ENCODE measurements around the gene RNF222. TPM values are rescaled to one million over a fixed set of nuclear protein-coding genes. Genes with fewer than 3 reads are reported as not detected.

Gene RNF222
- total RNA-seq, 1 donor from 2014 or later = not detected

DNA sequence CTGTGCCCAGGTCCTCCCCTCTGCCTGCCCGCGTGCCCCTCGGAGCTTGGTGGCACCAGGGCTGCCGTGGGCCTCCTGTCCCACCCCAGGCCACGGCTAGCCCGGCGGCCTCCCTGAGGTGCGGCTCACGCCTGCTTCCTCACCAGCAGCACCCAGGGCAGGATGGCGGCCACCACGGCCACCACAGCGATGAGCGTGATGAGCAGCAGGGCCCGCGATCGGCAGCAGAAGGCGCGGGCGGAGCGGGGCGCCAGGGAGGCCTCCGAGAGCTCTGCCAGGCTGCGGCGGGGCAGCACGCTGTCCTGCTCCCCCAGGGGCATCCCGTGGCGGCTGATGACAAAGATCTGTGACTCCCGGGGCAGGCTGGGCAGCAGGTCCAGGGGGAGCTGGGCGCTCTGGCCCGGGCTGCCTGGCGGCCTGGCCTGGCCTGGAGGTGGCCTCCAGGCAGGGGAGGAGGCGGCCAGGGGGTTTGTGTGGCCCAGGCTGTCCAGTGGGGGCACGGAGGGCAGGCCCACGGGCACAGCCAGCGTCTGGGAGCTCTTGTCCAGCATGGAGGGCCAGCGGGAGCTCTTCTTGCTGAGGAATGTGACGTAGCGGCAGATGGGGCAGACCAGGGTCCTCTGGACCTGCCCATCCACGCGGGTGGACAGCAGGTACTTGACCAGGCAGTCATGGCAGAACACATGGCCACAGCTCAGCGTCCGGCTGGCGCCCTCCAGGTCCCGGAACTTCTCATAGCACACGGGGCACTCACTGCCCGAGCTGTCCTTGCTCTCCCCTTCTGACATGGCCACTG, 4.8 kb downstream of the RNF222 start:
- H3K4me2 ChIP-seq (ENCODE audit: low read length) = no peak overlapping the region

DNA sequence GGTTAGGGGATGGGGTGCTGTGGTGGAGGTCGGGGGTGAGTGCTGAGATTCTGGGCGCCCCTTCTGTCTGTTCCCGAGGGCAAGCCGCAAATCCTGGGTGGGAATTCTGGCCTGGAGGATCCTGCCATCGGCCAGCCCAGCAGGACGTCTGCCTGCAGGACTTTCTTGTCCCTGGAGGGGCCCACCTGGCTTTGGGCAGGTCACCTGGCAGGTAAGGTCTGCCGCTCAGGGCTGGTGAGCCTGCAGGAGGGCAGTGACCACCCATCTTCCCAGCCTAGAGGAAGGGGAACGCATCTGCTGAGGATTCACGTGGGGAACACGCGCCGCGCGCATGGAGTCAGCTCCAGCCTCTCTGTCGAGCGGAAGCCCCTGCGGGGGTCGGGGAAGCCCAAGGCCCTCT, 5.4 kb downstream of the RNF222 start:
- FAIRE-seq = no peak
- Histone ChIP-seq H3K4me2 (ENCODE audit: low read length) (no peak overlapping the region), H3K27ac (ENCODE audit: low read depth, low read length) (no peak overlapping the region), H3K9ac (ENCODE audit: low read length) (no peak overlapping the region), H3K27me3 (ENCODE audit: insufficient read depth, low read length) (peaks cover 9% of the 10 kb centered on the region), H3K4me1 (ENCODE audit: insufficient read depth, low read length) (peaks cover 14% of the 10 kb centered on the region), H3K36me3 (ENCODE audit: insufficient read depth, low read length) (no peaks in the 10 kb centered on the region), H2AFZ (ENCODE audit: low read depth, low read length) (no peak overlapping the region), H3K79me2 (ENCODE audit: insufficient read depth, low read length) (no peaks in the 10 kb centered on the region), H4K20me1 (ENCODE audit: insufficient read depth, low read length) (no peaks in the 10 kb centered on the region), H3K4me3 (ENCODE audit: insufficient read depth, low read depth, low read length) (no peak overlapping the region), H3K9me3 (ENCODE audit: insufficient read depth, low read depth, low read length) (no peaks in the 10 kb centered on the region)
- H3K9me3 Mint-ChIP-seq (ENCODE audit: unreplicated experiment) = peaks cover 2% of the 10 kb centered on the region
- H3K4me1 Mint-ChIP-seq (ENCODE audit: low read depth, unreplicated experiment) = no peaks in the 10 kb centered on the region
- TF ChIP-seq EZH2 (IDR thresholded peaks at IDR 0.05; ENCODE audit: insufficient read depth, low read length) = no peak
- TF ChIP-seq, protein P1, sequence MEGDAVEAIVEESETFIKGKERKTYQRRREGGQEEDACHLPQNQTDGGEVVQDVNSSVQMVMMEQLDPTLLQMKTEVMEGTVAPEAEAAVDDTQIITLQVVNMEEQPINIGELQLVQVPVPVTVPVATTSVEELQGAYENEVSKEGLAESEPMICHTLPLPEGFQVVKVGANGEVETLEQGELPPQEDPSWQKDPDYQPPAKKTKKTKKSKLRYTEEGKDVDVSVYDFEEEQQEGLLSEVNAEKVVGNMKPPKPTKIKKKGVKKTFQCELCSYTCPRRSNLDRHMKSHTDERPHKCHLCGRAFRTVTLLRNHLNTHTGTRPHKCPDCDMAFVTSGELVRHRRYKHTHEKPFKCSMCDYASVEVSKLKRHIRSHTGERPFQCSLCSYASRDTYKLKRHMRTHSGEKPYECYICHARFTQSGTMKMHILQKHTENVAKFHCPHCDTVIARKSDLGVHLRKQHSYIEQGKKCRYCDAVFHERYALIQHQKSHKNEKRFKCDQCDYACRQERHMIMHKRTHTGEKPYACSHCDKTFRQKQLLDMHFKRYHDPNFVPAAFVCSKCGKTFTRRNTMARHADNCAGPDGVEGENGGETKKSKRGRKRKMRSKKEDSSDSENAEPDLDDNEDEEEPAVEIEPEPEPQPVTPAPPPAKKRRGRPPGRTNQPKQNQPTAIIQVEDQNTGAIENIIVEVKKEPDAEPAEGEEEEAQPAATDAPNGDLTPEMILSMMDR (IDR thresholded peaks at IDR 0.05; ENCODE audit: insufficient read depth, low read depth, low read length) = no peak
- no peaks in the 10 kb centered on the region for H3K36me3 Mint-ChIP-seq (ENCODE audit: low read depth, unreplicated experiment)
- no peak overlapping the region for H3K27ac Mint-ChIP-seq (ENCODE audit: unreplicated experiment)
- DNase-seq (ENCODE audit: low read depth) = no peak
- peaks cover 24% of the 10 kb centered on the region for H3K27me3 Mint-ChIP-seq (ENCODE audit: low read depth, unreplicated experiment)
- H3K4me3 Mint-ChIP-seq (ENCODE audit: unreplicated experiment) = no peak overlapping the region

More for the DNA sequence above, 4.8 kb downstream of the RNF222 start:
- no peaks in the 10 kb centered on the region for H3K79me2 ChIP-seq (ENCODE audit: insufficient read depth, low read length)
- DNase-seq (ENCODE audit: low read depth) (no peak), FAIRE-seq (no peak)
- peaks cover 2% of the 10 kb centered on the region for H3K9me3 Mint-ChIP-seq (ENCODE audit: unreplicated experiment)
- TF ChIP-seq EZH2 (IDR thresholded peaks at IDR 0.05; ENCODE audit: insufficient read depth, low read length) = no peak
- TF ChIP-seq, protein P1 (IDR thresholded peaks at IDR 0.05; ENCODE audit: insufficient read depth, low read depth, low read length) = no peak
- H2AFZ ChIP-seq (ENCODE audit: low read depth, low read length) = no peak overlapping the region
- no peaks in the 10 kb centered on the region for H3K9me3 ChIP-seq (ENCODE audit: insufficient read depth, low read depth, low read length)
- no peak overlapping the region for H3K4me3 Mint-ChIP-seq (ENCODE audit: unreplicated experiment)
- H3K27me3 Mint-ChIP-seq (ENCODE audit: low read depth, unreplicated experiment) = peaks cover 28% of the 10 kb centered on the region
- H3K36me3 Mint-ChIP-seq (ENCODE audit: low read depth, unreplicated experiment) = no peaks in the 10 kb centered on the region
- H3K27me3 ChIP-seq (ENCODE audit: insufficient read depth, low read length) = peaks cover 10% of the 10 kb centered on the region
- peak overlapping the region; percentile 1 for H3K9ac ChIP-seq (ENCODE audit: low read length)
- H3K4me1 ChIP-seq (ENCODE audit: insufficient read depth, low read length) = peaks cover 14% of the 10 kb centered on the region
- no peak overlapping the region for H3K4me3 ChIP-seq (ENCODE audit: insufficient read depth, low read depth, low read length)
- H3K36me3 ChIP-seq (ENCODE audit: insufficient read depth, low read length) = no peaks in the 10 kb centered on the region
- H3K4me1 Mint-ChIP-seq (ENCODE audit: low read depth, unreplicated experiment) = no peaks in the 10 kb centered on the region
- no peaks in the 10 kb centered on the region for H4K20me1 ChIP-seq (ENCODE audit: insufficient read depth, low read length)
- no peak overlapping the region for H3K27ac ChIP-seq (ENCODE audit: low read depth, low read length)
- no peak overlapping the region for H3K27ac Mint-ChIP-seq (ENCODE audit: unreplicated experiment)

DNA sequence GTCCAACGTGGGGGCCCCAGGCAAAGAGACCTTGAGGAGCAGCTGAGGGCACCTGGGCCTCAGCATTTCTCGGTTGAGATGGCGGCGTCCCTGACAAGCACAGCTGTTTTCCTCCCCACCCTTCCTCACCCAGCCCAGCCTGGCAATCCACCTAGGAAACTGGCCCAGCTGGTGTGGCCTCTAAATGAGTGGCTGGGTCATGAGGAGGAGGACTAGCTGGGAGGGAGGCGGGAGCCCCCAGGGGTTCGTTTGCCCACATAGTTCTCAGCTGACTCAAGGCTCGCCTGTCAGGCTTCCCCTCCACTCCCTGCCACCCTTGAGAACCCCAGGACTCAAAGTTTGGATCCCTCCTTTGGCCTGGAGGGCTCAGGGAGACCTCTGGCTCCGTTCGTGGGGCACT, 5.9 kb downstream of the RNF222 start:
- H3K4me1 ChIP-seq (ENCODE audit: insufficient read depth, low read length) = peaks cover 14% of the 10 kb centered on the region
- DNase-seq (ENCODE audit: low read depth) (no peak), FAIRE-seq (no peak)
- H4K20me1 ChIP-seq (ENCODE audit: insufficient read depth, low read length) = no peaks in the 10 kb centered on the region
- no peaks in the 10 kb centered on the region for H3K9me3 ChIP-seq (ENCODE audit: insufficient read depth, low read depth, low read length)
- no peak overlapping the region for H2AFZ ChIP-seq (ENCODE audit: low read depth, low read length)
- no peak for TF ChIP-seq EZH2 (IDR thresholded peaks at IDR 0.05; ENCODE audit: insufficient read depth, low read length)
- TF ChIP-seq, protein P1 (IDR thresholded peaks at IDR 0.05; ENCODE audit: insufficient read depth, low read depth, low read length) = no peak
- peaks cover 9% of the 10 kb centered on the region for H3K27me3 ChIP-seq (ENCODE audit: insufficient read depth, low read length)
- no peaks in the 10 kb centered on the region for H3K79me2 ChIP-seq (ENCODE audit: insufficient read depth, low read length)
- no peak overlapping the region for H3K4me3 Mint-ChIP-seq (ENCODE audit: unreplicated experiment)
- H3K27me3 Mint-ChIP-seq (ENCODE audit: low read depth, unreplicated experiment) = peaks cover 19% of the 10 kb centered on the region
- no peak overlapping the region for H3K4me2 ChIP-seq (ENCODE audit: low read length)
- H3K27ac Mint-ChIP-seq (ENCODE audit: unreplicated experiment) = no peak overlapping the region
- H3K27ac ChIP-seq (ENCODE audit: low read depth, low read length) = no peak overlapping the region
- H3K4me1 Mint-ChIP-seq (ENCODE audit: low read depth, unreplicated experiment) = no peaks in the 10 kb centered on the region
- no peaks in the 10 kb centered on the region for H3K36me3 ChIP-seq (ENCODE audit: insufficient read depth, low read length)
- H3K36me3 Mint-ChIP-seq (ENCODE audit: low read depth, unreplicated experiment) = no peaks in the 10 kb centered on the region
- H3K4me3 ChIP-seq (ENCODE audit: insufficient read depth, low read depth, low read length) = no peak overlapping the region
- H3K9ac ChIP-seq (ENCODE audit: low read length) = no peak overlapping the region
- H3K9me3 Mint-ChIP-seq (ENCODE audit: unreplicated experiment) = peaks cover 2% of the 10 kb centered on the region
